Hypothalamus (tissue), 51 donors: ENCODE data around the gene MORF4L2.

ENCODE experiments used
- DNase-seq, 51 donors: peaks; one replicate each; lab custom pipeline; 2025; lab: John Stamatoyannopoulos, UW

The MORF4L2 gene, protein sequence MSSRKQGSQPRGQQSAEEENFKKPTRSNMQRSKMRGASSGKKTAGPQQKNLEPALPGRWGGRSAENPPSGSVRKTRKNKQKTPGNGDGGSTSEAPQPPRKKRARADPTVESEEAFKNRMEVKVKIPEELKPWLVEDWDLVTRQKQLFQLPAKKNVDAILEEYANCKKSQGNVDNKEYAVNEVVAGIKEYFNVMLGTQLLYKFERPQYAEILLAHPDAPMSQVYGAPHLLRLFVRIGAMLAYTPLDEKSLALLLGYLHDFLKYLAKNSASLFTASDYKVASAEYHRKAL

DNA sequence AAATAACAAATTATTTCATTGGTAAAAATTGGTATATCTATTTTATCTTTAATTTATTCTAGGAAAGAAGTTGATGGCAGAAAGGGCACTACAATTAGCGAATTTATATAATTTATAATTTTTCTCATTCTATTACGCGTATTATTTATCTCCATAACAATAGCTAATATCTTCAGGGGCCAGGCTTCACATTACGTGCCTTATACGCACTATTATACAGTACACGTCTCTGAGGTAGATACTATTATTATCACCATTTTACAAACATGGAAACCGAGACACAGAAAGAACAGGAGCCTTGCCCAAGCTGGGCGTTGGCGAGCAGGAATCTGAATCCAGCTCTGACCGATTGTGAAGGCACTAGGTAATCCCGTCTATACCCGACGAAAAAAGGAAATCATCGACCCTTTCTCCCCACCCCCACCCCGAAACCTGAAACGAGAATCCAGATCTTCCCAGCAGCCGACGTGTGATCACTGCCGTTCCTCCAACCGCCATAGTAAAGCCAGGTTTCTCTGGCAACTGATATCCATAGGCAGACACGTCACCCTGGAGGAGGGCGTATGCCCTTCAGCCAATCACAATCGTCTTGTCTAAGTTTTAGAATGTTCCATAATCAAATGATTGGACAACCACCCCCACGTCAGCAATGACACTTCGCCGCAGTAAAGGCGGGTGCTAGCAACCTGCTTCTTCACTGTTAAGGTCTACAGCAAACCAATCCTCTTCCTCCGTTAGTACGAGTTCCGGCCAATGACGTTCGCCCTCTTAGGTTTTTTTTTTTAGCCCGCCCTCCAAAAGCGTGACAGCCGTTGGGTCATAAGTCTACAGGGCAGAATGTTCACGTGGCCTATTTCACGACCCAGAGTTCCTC lies at the start of gene MORF4L2:
Gene MORF4L2, minus strand, starts transcription at position 501 of the 874 bp plus-strand sequence. CDS start 9,672 bp downstream, outside the sequence.
- peak in 50 of 51 donors; percentile 13 to 94 (median 75) for DNase-seq

DNA sequence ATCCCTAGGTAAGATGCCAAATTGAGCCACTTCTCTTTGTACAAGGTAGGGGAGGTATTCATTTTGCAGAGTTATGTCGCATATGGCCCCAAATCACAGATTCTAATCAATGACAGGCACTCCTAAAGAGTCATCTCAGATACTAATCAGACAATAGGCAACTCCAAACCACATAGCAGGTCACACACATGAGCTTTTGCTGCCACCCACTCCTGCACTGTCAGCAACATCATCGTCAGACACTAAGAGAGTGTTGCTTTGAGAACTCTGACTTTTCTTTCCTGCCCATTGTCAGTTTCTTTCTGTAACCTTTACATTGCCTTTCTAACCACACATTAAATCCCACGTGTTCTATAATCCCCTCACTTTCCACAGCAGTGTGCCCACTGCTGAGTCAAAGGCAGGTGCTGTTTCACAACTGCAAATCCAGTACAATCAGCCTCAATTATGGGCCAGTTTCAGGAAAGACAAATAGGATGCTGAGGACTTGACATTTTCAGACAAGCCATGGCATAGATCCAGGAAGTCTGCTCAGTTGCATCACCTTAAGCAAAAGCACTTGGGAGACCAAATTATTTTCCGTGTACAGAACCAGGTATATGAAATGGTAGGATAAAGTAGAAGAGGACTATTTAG lies 47.7 kb upstream of the MORF4L2 start:
- DNase-seq = no peak

DNA sequence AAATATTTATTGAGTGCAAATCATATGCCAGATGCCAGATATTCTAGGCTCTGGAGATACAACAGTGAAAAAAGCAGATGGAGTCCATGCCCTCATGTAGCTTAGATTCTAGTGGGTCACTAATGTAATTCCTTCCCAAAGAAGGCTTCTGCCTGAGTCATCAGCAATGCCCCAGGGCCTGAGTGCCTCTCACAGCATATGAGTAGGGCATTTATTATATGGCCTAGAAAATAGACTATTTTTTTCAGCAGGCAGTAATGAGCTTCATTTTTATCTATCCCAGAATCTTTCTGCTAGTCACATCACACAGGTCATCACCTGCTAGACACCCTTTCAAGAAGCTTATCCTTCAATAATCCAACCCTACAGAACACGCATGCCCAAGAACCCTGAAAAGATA lies 46.5 kb upstream of the MORF4L2 start:
- DNase-seq = no peak

DNA sequence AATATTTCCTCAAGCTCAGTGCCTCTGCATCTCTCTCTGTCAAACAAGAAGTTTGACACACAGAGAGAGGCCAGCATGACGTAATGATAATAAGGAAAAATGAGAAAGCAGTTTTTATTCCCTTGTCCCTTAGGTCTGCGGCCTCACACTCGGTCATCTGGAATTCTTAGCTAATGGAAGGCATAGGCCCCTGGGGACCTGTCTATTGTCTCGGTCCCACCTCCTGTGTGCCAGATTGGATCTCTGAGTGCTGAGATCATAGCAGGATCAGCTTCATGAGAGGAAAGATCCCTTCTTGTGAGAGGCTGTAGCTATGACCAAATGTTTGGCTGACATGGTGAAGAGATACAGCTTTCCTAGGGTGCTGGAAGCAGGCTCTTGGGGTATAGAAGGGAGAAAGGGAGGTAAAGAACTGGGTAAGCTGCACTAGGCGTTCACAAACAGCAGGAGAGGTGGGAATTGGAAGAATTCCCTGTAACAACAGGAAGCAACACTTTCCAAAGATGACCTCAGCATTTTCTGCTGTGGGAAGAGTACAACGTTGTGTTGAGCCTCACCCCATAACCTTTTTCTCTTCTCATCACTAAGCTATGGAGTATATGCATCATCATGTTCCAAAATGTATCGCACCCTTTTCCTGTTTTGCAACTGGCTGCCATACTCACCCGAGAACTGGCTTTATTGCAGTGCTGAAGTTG lies 44.4 kb upstream of the MORF4L2 start:
- peak in 1 of 51 donors; percentile 1 for DNase-seq

DNA sequence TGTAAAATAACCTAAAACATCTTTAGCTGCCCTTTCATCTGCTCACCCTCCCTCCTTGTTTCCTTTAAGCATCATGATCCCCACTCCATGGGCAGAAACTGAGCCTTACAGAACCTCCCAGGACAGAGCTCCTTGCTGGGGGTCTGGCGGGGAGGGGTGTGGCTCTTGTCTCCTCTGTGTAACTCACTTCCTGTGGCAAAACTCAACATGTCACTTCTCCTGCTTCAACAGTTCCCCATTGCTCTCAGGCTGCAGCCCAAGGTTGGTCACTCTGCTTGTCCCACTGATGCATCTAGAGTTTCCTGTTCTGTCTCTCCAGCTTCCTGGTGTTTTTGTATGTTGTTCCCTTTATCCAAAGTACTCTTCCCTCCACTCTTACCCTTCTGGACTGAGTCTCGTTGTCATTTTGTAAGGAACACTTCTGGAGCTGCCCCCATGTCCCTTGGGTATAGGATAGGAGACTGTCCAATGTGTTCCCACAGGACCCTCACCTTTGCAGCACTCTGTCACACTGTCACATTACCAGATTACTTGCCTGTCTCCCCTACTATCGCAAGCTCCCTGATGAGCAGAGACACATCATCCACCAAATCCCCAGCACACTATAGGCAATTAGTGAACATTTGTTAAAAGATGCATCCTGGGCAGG lies 43.8 kb upstream of the MORF4L2 start:
- DNase-seq = no peak

DNA sequence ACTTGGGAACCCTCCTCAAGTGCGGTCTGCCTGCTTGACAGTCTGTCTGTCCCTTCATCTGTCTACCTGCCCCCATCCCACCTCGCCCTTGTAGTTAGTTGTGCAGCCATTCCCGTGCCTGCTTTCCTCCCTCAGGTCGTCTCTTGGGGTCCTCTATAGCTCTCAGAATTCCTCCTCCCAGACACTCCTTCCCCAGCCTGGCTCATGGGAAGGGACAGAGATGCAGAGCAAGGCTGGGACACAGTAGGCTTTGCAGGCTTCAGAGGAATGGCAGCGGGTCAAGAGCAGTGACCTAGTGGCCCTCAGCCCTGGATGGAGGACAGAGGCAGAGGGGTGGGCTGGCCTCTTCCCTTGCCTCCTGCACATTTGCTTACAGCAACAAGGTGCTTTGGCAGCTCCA lies 42.5 kb upstream of the MORF4L2 start:
- DNase-seq = no peak

DNA sequence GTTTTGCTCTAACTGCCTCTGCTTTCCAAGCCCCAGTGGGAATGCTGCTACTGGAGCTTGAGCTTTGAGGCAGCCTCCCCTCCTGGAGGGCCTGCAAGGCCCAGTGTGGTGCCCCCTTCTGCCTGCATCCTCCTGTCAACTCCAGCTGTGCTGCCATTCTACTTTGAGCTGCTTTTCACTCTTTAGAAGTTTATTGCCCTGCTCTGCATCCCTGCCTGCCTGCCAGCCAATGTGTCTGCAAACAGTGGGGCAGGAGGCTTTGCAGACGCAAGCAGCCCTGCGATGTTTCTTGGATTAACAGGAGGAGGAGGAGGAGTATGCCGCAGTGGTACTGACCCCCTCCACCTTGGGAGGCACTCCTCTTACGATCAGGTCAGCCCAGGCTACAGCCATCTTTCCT lies 40.6 kb upstream of the MORF4L2 start:
- no peak for DNase-seq

DNA sequence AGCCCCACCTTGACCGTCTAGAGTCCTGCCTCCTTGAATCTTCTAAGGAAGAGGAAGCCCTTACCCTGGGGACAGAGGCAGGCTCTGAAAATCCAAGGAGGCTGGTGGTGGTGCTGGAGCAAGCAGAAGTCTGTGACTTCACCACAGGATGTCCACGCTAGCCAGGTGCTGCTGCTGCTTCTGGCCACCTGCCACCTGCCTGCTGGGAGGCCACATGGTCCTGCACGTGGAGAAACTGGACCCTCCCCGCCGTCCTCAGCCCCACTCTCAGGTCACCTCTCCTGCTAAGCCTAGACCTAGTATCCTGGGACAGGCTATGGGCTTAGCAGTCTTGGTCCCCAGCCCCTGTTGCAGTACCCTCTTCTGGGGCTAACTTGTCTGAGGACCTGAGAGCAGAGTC lies 40.0 kb upstream of the MORF4L2 start:
- DNase-seq = no peak

DNA sequence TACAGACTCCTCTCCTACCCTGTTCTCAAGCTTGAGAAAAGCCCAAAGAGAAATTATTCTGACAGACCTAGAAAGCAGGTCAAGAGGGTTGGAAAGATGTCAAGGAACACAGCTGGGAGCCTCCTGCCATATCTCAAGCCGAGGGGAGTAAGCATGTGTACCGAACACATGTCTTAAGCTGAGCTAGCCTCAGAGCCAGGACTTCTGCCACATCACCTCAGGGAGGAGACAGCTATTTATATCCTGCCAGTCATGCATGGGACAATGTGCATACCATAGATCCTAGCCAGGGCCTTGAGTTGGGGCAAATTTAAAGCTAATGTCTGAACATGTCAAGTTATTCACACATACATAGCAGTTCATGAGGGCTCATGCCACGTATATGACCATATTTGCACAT lies 36.0 kb upstream of the MORF4L2 start:
- no peak for DNase-seq

DNA sequence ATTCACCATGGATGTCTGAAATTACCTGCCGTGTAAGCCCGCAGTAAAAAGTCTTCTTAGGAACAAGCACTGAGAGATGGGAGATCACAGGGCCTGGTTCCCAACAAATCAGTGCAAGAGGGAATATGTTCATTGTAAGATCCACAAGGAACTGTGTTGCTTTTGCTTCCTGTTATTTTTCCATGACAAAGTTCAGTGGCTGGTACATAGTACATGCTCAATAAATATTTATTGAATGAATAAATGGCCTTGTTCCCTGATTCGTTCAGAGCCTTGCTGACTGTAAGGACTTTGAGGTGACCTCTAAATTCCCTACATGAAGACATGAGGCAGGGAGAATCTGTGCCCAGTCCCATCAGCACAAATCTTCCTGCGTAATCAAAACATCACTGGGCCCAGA lies 31.6 kb upstream of the MORF4L2 start:
- no peak for DNase-seq

DNA sequence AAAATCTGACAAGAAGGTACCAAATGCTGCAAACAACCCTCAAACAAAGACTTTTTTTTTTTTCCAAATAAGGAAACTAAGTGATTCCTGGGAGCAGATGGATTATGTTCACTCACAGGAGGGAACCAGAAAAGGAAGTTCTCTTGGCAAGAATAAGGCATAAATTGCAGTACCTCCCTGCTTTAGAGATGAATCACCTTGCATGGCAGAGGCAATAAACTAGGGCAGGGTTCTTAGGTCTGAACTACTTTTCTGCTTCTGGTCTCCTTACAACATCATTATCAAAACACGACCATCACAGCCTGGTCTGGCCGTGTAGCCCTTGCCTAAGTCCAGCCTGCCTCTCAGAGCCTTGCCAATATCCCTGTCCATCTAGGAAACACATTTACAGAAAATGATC lies 30.5 kb upstream of the MORF4L2 start:
- DNase-seq = no peak

DNA sequence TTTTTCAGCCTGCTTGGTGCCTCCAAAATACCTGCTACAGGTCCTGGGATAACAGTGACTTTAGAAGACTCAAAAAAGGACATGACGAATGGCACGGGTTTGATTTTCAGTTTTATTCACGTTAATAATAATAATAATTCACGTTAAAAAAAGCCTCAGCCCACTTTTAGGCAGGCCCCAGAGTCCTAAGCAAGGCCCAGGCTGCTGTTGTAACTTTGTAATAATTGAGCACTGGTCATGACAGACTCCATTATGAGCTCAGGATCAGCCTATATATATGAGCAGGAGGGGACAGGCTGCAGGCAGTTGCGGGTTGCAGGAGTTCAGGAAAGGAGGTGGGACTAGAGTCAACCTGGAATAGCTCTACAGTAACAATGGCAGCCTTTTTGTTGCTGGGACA lies 24.1 kb upstream of the MORF4L2 start, which contains the start of gene TMEM31:
Gene TMEM31, plus strand, starts transcription at position 301 of the 400 bp plus-strand sequence. CDS start 1,350 bp downstream, outside the sequence.
- no peak for DNase-seq

DNA sequence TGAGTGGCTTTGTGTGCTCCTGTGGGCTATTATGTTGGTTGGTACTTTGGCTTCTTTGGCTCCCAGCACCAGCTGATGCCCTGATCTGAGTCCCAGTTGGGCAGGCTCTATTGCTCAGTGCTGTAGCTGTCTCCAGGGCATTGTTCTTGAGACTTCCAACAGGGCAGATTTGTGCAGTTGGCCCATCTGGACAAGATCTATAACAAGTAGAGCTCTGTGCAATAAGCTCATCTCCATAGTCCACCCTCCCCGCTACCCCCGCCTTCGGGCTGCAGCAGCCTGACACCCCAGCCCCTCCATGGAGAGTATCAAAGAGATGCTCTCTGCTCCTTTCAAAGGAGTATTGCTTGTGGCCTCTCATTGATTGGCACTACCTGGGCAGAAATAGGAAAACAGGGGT lies 18.4 kb upstream of the MORF4L2 start:
- peak in 40 of 51 donors; percentile 1 to 86 (median 38) for DNase-seq

DNA sequence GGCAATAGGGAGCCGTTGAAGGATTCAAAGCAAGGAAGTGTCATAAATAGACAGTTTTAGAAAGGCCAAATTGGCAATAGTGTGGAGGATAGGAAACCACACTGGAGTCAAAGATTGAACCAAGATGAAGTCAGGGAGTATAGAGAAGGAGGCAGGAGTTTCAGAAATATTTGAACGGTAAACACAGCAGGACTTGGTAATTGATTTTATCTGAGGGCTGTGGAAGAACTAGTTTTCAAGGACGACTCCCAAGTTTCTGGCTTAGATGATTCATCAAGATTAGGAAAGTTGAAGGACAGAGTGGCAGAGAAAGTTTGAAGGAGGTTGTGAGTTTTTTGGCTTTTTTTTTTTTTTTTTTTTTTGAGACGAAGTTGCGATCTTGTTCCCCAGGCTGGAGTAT lies 12.7 kb upstream of the MORF4L2 start:
- no peak for DNase-seq

DNA sequence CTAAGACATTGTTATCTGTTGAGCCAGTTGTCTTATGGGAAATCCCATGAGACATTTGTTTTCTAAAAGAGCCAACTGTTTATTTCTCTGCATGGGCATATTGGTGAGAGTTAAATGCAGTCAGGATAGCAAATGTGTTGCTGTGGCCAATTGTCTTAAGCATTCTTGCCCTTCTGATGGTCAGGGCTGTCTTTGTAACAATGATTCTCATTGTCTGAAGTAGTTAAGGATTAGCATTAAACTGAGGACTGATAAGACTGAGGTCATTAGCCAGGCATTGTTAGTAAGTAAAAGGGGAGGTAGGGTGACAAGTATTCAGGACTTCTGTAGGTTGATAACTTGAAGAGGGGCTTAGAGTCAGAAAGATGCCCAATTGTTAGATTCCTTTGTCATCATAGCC lies 11.2 kb upstream of the MORF4L2 start:
- no peak for DNase-seq

DNA sequence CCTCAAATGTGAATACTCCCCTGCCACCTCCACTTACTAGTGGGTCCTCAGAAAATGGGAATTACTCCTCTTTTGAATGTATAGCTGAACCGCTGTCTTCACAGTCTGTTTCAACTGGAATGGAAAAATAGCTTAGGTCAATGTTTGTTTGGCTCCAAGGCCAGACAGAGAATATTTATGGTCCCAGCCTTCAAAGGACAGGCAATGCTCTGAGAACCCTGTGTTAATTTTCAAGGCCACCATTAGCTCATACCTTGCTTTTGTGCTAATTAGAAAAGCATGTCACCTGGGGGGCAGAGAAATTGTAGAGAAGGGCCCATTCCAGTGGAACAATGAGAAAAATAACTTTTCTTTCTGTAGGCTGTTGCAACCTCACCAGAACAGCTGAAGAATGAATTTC lies 4.6 kb upstream of the MORF4L2 start:
- DNase-seq = no peak

DNA sequence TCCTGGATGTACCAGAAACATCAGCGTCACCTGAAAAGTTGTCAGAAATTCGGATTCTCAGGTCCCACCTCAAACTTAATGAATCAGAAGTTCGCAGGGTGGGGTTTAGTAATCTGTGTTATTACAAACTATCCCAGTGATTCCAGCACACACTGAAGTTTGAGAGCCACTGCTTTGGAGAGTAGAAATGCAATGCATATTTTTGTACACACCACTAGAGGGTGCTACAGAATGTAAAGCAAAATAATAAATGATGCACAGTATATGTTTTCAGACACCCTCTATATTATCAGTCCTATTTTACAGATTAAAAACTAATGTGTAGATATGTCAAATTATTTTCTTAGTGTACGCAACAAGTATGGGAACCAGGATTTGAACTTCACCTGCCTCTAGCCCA lies 2.4 kb upstream of the MORF4L2 start:
- peak in 3 of 51 donors; percentile 20 to 56 (median 27) for DNase-seq

DNA sequence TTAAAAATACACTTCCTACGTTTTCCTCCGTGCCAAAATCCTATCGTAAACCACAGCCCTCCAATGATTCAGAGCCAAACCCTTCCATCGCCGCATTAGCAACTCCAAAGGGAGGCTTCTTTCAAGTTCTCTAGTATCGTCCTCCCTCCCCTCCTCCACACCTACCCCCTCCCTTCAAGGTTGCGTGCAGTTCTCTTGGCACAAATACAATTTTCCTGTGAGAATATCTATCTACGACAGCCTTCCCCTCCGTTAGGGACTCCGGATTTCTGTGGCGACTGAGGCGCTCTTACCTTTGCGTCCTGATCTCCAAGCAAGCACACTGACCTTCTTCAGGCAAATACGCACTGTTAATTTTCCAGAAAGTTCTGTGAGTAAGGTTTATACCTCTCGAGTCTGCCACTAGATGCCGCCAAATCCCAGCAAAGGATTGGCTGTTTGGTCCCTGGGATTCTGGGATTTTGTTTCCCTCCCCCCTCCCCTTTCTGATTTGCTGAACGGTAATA lies 1.2 kb upstream of the MORF4L2 start:
- peak in 49 of 51 donors; percentile 1 to 82 (median 39) for DNase-seq

DNA sequence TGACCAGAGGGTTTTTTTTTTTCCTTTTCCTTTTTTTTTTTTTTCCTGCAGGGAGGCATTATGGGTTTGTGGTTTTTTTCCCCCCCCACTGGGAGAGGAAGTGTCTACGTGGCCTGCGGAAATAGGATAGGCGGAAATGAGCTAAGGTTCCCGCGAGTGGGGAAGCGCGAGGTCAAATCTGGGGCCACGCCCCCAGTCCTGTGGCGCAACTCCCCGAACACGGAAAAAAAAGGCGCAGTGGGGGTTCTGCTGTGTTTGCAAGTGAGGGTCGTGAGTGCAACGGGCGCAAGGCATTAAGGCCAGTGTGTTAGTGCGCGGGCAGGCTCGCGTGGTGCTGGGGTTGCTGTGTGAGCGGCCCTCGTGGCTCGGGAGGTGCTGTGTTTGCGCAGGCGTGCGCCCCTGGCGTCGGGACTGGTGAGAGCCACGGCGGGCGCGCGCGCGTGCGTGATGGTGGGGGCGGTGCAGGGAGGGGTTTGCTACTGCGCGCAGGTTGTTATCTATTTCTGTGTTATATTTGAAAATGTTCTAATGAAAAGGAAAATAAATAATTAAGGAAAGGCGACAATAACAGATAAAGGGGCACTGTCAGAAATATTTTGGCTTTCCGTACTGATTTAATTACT lies 685 bp upstream of the MORF4L2 start:
- DNase-seq = peak; percentile 33 to 96 (median 73)
